ENCODE measurements around the gene PHF21B.

GRCh38 chr22:44965171-44965570, 44.6 kb downstream of the PHF21B start:
- no peak for TF ChIP-seq POLR2A (IDR thresholded peaks at IDR 0.05)
- TF ChIP-seq CTCF (IDR thresholded peaks at IDR 0.05): no peak

Measured in uterus (tissue), 2 donors.